ENCODE results near the gene MLLT3. TPM values are rescaled to one million over a fixed set of nuclear protein-coding genes. Genes with fewer than 3 reads are reported as not detected.
A peak's percentile ranks its signal among the peaks of the same experiment; 100 is the strongest.

MLLT3 gene
- total and polyA plus RNA-seq, 2 experiments from 2014 or later = 7.1 to 11.9 TPM

DNA sequence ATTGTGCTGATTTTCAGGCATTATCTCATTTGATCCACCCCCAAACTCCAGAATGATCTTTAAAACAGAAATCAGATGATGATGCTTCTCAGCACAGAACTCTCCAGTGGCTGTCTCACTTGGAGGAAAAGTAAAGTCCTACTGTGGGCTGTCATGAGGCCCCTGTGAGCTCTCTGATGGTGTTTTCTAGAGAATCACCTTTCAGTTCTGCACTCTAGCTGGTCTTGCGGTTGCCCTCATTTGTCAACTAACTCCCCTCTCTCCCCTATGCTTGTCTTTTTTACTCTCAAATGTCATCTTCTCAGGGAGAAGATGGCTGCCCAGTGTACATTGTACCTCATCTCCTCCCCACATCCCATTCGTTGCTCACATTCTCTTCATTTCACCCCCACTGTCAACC, 295.8 kb downstream of the MLLT3 start:
- no peaks in the 10 kb centered on the region for H3K9me3 ChIP-seq (ENCODE audit: low read depth)
- H3K9me2 ChIP-seq (ENCODE audit: insufficient read depth) = no peaks in the 10 kb centered on the region
- WGBS, 2 experiments (ENCODE audit: low coverage in 1 of 2, low lambda C conversion rate in 2 of 2, missing lambda C conversion rate in 2 of 2) = 44 to 54% methylated on average over 2 of the region's 2 CpGs
- no peaks in the 10 kb centered on the region for H3K79me2 ChIP-seq (ENCODE audit: insufficient read depth)
- no peaks in the 10 kb centered on the region for H3K36me3 ChIP-seq (ENCODE audit: low read depth)
- no peak overlapping the region for H3K4me3 ChIP-seq
- no peak overlapping the region for H3K27ac ChIP-seq
- no peaks in the 10 kb centered on the region for H4K20me1 ChIP-seq (ENCODE audit: insufficient read depth)
- H3K4me2 ChIP-seq (ENCODE audit: unreplicated experiment) = no peak overlapping the region
- H2AFZ ChIP-seq = no peak overlapping the region
- no peaks in the 10 kb centered on the region for H3K4me1 ChIP-seq (ENCODE audit: insufficient read depth)
- TF ChIP-seq EZH2 (IDR thresholded peaks at IDR 0.05; ENCODE audit: insufficient read depth, poor library complexity, severe bottlenecking) = no peak
- no peak for TF ChIP-seq EZH2phosphoT487 (IDR thresholded peaks at IDR 0.05; ENCODE audit: insufficient read depth, low read depth)
- in situ Hi-C loops (cut with MboI) = no loop called here
- H3K27me3 ChIP-seq (replicated peaks; ENCODE audit: insufficient read depth) = no peaks in the 10 kb centered on the region
- DNase-seq = no peak
- no peak overlapping the region for H3K9ac ChIP-seq
- no peaks in the 10 kb centered on the region for H3F3A ChIP-seq (ENCODE audit: insufficient read depth)

DNA sequence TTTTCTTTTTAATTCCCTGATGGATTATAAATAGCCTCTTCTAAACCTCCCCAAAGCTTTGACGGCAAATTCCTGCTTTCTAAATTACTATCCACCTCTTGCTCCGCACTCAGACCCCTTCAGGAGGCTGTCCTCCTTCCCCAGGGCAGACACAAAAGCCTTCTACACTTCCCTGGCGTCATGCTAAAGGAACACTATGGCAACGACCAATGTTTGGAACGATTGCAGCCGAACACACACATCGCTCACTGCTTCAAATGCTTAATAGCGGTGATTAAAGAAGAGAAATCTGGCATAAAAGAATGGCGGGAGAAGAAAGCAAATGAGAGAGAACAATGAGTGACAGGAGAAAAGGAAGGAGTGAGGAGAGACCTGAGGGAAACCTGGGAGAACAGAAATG, 297.3 kb downstream of the MLLT3 start:
- Histone ChIP-seq H3K36me3 (ENCODE audit: low read depth) (no peaks in the 10 kb centered on the region), H3K4me3 (no peak overlapping the region), H2AFZ (no peak overlapping the region), H3K9ac (no peak overlapping the region), H3K4me1 (ENCODE audit: insufficient read depth) (no peaks in the 10 kb centered on the region; the same call in 1 of the 2 replicates), H3K27ac (no peak overlapping the region), H3K9me2 (ENCODE audit: insufficient read depth) (no peaks in the 10 kb centered on the region), H3K79me2 (ENCODE audit: insufficient read depth) (no peaks in the 10 kb centered on the region), H3K4me2 (ENCODE audit: unreplicated experiment) (no peak overlapping the region), H3K27me3 (replicated peaks; ENCODE audit: insufficient read depth) (no peaks in the 10 kb centered on the region), H3F3A (ENCODE audit: insufficient read depth) (0 out of 2 replicates have a peak, but pooled peaks cover 1% of the 10 kb centered on the region), H3K9me3 (ENCODE audit: low read depth) (no peaks in the 10 kb centered on the region), H4K20me1 (ENCODE audit: insufficient read depth) (no peaks in the 10 kb centered on the region)
- WGBS, 2 experiments (ENCODE audit: low coverage in 1 of 2, low lambda C conversion rate in 2 of 2, missing lambda C conversion rate in 2 of 2) = 72 to 79% methylated on average over 9 of the region's 9 CpGs
- TF ChIP-seq EZH2phosphoT487 (IDR thresholded peaks at IDR 0.05; ENCODE audit: insufficient read depth, low read depth) (no peak), EZH2 (IDR thresholded peaks at IDR 0.05; ENCODE audit: insufficient read depth, poor library complexity, severe bottlenecking) (no peak)
- DNase-seq = no peak
- in situ Hi-C loops (cut with MboI) = no loop called here

DNA sequence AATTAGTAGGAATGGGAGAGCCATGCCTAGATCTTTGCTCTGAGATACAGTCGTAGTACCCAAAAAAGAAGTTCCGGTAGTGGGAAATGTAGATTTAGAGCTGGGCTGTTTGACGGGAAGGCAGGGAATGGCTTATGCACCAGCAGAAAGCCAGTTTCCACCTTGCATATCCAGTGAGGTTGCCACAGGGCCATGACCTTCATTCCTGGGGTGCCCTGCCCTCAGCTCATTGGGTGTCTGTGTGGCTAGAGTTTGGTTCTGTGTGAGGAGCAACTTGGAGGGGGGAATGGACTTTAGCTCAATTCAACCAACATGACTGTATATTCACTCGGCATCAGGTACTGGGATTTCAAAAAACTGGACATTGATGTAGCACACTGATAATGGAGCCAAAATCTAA, 300.1 kb downstream of the MLLT3 start:
- H2AFZ ChIP-seq = no peak overlapping the region
- no peak overlapping the region for H3K4me3 ChIP-seq
- no peaks in the 10 kb centered on the region; the same call in 1 of the 2 replicates for H3K4me1 ChIP-seq (ENCODE audit: insufficient read depth)
- no peak overlapping the region for H3K9ac ChIP-seq
- H3K9me2 ChIP-seq (ENCODE audit: insufficient read depth) = no peaks in the 10 kb centered on the region
- H3K27me3 ChIP-seq (replicated peaks; ENCODE audit: insufficient read depth) = no peaks in the 10 kb centered on the region
- TF ChIP-seq EZH2phosphoT487 (IDR thresholded peaks at IDR 0.05; ENCODE audit: insufficient read depth, low read depth) = no peak
- TF ChIP-seq EZH2 (IDR thresholded peaks at IDR 0.05; ENCODE audit: insufficient read depth, poor library complexity, severe bottlenecking) = no peak
- 0 out of 2 replicates have a peak, but pooled peaks cover 7% of the 10 kb centered on the region for H3F3A ChIP-seq (ENCODE audit: insufficient read depth)
- in situ Hi-C loops (cut with MboI) = no loop called here
- WGBS, 2 experiments (ENCODE audit: low coverage in 1 of 2, low lambda C conversion rate in 2 of 2, missing lambda C conversion rate in 2 of 2) = 95% methylated on average over 4 of the region's 4 CpGs
- no peaks in the 10 kb centered on the region for H4K20me1 ChIP-seq (ENCODE audit: insufficient read depth)
- H3K36me3 ChIP-seq (ENCODE audit: low read depth) = no peaks in the 10 kb centered on the region
- H3K9me3 ChIP-seq (ENCODE audit: low read depth) = no peaks in the 10 kb centered on the region
- H3K4me2 ChIP-seq (ENCODE audit: unreplicated experiment) = no peak overlapping the region
- no peaks in the 10 kb centered on the region for H3K79me2 ChIP-seq (ENCODE audit: insufficient read depth)
- DNase-seq = no peak
- H3K27ac ChIP-seq = no peak overlapping the region

DNA sequence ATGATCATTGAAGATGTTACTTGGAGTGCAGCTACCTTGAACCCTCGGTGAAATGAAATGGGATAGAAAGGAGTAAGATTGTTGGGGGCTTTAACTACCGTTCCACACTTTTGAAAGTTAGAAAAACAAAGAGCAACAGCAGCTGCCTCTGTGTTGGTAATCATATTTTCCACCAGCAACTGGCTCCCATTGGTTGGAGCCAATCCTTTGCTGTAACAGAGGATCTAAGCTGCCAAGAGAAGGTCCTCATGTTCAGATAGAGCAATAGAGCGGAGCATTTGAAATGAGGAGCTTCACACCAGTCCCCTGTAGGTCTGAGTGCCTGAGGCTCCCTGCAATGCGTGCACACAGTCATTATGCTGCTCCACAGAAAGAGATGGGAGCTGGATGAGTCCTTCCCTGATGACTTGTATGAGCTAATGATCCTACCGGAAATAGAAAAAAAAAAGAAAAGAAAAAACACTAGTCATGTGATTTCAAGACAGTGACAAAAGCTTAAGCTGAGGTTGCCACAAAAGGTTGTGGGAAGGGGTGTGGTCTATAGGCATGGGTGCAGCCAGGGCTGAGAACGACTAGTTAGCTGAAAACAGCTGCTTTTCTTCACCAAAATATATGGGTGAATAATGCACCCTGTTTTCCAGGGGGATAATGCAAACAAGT, 300.7 kb downstream of the MLLT3 start:
- Histone ChIP-seq H3K4me3 (no peak overlapping the region), H3K27me3 (replicated peaks; ENCODE audit: insufficient read depth) (no peaks in the 10 kb centered on the region), H3K36me3 (ENCODE audit: low read depth) (no peaks in the 10 kb centered on the region), H2AFZ (no peak overlapping the region), H3K27ac (no peak overlapping the region), H3K9ac (no peak overlapping the region), H4K20me1 (ENCODE audit: insufficient read depth) (no peaks in the 10 kb centered on the region), H3K9me2 (ENCODE audit: insufficient read depth) (no peaks in the 10 kb centered on the region), H3F3A (ENCODE audit: insufficient read depth) (0 out of 2 replicates have a peak, but pooled peaks cover 7% of the 10 kb centered on the region), H3K9me3 (ENCODE audit: low read depth) (no peaks in the 10 kb centered on the region), H3K79me2 (ENCODE audit: insufficient read depth) (no peaks in the 10 kb centered on the region), H3K4me2 (ENCODE audit: unreplicated experiment) (no peak overlapping the region), H3K4me1 (ENCODE audit: insufficient read depth) (no peaks in the 10 kb centered on the region; the same call in 1 of the 2 replicates)
- DNase-seq = peak; percentile 36
- in situ Hi-C loops (cut with MboI) = no loop called here
- no peak for TF ChIP-seq EZH2phosphoT487 (IDR thresholded peaks at IDR 0.05; ENCODE audit: insufficient read depth, low read depth)
- no peak for TF ChIP-seq EZH2 (IDR thresholded peaks at IDR 0.05; ENCODE audit: insufficient read depth, poor library complexity, severe bottlenecking)
- 48 to 53% methylated on average over 6 of the region's 6 CpGs for WGBS, 2 experiments (ENCODE audit: low coverage in 1 of 2, low lambda C conversion rate in 2 of 2, missing lambda C conversion rate in 2 of 2)

All from GM23248 (cell line).